Right hindlimb (tissue), 1 donor: ENCODE results near the gene PRKN.

Experiments used
- DNase-seq: peaks from one replicate; pipeline ENCODE4 v3.0.0-alpha.2; 2018

PRKN gene

GRCh38 chr6:162222521-162222920 is 505.0 kb downstream of the PRKN start:
- DNase-seq: no peak

- DNase-seq: no peak
These were observed 506.7 kb downstream of the PRKN start for GRCh38 chr6:162220876-162221275.

GRCh38 chr6:162219266-162219665 is 508.3 kb downstream of the PRKN start:
- no peak for DNase-seq

GRCh38 chr6:162217811-162218493 is 509.6 kb downstream of the PRKN start:
- no peak for DNase-seq

DNA sequence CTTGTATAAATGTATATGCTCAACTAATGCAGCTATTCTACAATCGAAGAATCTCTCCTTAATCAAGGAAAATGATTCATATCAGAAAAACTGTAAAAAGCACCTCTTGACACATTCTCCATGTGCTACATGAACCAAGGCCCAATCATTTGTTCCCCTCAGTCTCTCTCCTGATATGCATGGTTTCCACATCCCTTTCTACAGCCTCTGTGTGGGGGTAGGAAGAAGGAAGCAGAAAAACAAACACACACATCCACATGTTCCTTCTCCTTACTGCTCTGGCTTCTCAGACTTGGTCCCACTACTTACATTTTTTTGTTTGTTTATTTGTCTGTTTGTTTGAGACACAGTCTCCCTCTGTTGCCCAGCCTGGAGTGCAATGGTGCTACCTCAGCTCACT is 510.5 kb downstream of the PRKN start:
- DNase-seq: no peak

GRCh38 chr6:162211777-162212176 is 515.8 kb downstream of the PRKN start:
- DNase-seq: no peak

DNA sequence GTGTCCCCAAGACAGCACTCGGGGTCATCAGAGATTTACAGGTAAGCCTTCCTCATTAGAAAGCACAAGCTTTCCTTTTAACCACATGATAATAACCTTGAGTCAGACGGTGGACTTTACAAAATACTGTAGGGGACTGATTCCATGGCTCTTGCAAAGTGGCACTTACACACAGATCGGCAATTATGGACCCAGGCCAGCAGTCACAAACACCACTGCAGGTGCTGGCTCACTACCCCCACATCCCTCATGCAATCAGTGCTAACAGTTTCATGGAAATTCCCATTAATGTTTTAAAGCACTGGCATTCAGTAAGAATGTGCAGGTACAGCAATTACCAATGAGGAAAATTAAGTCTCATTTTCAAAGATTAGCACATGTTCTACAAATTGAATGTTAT is 516.5 kb downstream of the PRKN start:
- DNase-seq: no peak

GRCh38 chr6:162203287-162203686 is 524.3 kb downstream of the PRKN start:
- no peak for DNase-seq

DNA sequence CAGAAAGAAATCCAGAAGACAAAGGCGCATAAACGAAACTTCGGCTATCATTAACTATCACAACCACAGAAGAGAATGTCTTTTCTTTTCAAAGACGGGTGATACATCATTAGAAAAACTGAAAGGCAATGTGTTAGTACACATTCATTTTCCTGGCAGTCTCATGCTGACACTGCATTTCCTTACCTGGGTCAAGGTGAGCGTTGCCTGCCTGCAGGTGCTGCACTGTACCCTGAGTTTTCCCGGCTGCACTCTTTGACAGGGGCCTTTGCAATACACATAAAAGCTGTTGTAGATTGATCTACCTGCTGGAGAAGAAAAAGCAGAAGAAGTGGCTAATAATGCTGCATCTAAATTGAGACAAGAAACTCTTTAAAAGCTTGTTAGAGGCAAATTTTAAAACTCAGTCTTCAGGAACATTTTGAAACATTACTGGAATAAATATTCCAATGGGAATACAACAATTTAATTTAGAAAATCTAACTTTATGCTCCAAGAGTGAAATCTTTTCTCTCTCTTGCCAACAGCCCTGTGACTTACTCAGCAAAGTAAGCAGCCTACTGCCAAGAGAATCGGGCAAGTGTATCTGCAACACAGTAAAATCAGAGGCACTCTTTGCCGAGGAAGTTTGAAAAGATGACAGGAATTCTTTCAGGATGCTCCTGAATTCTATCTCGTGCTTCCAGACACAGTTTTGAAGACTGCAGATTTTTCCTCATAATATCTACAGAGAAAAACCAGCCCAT is 526.4 kb downstream of the PRKN start:
- DNase-seq: no peak

DNA sequence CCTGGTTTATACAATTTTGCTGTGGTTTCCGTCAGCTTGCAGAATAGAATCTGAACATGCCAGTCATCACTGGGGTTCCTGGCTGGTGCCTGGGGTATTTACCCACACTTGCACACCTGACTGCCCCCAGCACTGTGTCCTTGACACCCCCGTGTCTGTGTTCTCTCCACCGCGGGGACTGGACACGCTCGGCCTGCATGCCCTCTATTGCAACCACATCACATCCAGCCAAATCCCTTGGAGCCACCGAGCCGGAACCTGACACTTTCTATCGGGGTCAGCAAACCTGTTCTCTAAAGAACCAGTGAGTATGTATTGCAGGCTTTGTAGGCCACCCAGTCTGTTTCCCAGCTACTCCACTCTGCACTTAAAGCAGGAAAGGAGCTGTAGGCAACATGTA is 527.5 kb downstream of the PRKN start:
- no peak for DNase-seq

- DNase-seq: no peak
These were observed 528.6 kb downstream of the PRKN start for GRCh38 chr6:162198925-162199324.

DNA sequence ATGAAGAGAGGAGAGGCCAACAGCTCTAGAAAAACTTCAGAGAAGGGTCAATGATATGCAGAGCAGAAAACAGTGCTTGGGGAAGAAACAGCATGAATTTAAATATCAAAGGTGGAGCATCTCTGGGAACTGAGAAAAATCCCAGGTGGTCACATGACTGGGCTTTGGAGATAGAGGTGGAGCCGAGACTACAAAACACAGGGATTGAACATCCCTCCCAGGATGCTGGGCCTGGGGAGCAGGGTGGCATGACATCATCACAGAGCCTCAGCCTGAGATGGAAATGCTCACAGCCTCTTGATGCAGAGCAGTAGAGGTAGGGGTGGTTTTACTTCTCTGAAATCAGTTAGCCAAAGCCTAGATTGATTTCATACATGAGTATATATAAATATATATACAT is 529.5 kb downstream of the PRKN start:
- DNase-seq: no peak

DNA sequence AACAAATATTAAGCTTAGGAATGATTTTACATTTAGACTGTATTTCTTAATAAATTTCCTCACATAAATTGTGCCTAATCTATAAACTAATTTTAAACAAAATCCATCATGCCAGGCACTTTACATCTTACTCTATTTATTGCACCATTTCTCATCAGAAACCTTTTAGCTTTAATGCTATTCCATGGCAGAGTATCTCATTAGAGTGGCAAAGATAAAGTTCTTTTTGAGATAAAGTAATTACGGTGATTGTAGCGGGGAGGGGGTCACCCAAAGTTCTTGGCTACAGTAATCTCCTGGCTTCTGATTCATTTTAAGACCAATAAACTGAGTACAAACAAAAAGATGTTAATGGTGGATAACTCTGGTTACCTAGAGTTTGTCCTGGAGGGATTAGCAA is 532.1 kb downstream of the PRKN start:
- no peak for DNase-seq

- DNase-seq: no peak
These were observed 536.6 kb downstream of the PRKN start for GRCh38 chr6:162190981-162191380.

- no peak for DNase-seq
These were observed 540.2 kb downstream of the PRKN start for GRCh38 chr6:162187168-162187935.

DNA sequence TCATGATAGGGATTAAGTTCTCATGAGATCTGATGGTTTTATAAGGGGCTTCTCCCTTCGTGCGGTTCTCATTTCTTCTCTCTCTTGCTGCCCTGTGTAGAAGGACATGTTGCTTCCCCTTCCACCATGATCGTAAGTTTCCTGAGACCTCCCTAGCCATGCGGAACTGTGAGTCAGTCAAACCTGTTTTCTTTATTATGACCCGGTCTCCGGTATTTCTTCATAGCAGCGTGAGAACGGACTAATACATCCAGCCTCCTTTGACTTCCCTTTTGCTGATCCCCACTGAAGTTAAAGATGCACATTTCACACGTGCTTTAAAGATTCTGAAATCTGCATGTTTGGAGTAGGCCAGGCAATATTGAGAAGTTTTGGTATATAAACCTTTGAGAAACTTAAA is 543.1 kb downstream of the PRKN start:
- no peak for DNase-seq

- DNase-seq: no peak
These were observed 545.7 kb downstream of the PRKN start for GRCh38 chr6:162181741-162182401.

- no peak for DNase-seq
These were observed 546.5 kb downstream of the PRKN start for GRCh38 chr6:162181111-162181510.

- DNase-seq: no peak
These were observed 548.2 kb downstream of the PRKN start for GRCh38 chr6:162179196-162179951.

- DNase-seq: no peak
These were observed 548.9 kb downstream of the PRKN start for GRCh38 chr6:162178666-162179065.

DNA sequence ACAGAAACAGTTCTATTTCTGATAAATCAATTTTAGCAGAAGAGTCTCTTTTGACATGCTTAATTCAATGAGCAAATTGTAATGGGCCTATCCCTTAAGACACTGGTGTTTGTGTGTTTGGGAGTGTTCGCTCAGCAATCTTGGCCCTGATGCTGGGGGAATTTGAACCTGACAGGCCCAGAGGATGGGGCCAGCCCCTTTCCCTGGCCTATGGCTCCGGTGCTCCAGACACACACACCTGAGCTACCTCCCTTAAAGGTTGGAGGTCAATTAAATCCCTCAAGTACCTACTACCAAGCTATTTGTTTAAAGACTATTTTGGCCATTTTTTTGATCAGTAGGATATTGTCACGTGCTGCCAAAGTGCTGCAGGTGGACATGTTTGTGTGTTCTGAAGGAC is 549.3 kb downstream of the PRKN start:
- DNase-seq: no peak

- DNase-seq: peak; percentile 53
These were observed 549.8 kb downstream of the PRKN start for GRCh38 chr6:162177746-162178145.

DNA sequence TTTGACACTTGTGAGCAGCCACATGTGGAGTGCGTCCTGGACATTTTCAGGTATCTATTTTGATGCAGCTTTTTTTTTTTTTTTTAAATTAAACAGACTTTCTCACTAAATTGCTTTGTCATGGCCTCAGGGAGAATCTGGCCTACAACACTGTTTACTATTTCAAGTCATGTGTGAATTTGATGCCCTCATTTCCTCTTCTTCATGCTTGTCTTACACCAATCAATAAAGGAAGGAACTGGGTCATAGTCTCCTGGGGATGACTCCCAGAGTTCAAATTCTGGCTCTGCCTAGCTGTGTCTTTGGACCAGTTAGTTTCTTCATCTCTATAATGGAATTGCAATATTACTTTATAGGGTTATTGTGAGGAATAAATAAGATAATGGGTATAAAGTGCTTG is 554.1 kb downstream of the PRKN start:
- DNase-seq: no peak
